Measurements from ENCODE around the gene MAP3K6.

DNA sequence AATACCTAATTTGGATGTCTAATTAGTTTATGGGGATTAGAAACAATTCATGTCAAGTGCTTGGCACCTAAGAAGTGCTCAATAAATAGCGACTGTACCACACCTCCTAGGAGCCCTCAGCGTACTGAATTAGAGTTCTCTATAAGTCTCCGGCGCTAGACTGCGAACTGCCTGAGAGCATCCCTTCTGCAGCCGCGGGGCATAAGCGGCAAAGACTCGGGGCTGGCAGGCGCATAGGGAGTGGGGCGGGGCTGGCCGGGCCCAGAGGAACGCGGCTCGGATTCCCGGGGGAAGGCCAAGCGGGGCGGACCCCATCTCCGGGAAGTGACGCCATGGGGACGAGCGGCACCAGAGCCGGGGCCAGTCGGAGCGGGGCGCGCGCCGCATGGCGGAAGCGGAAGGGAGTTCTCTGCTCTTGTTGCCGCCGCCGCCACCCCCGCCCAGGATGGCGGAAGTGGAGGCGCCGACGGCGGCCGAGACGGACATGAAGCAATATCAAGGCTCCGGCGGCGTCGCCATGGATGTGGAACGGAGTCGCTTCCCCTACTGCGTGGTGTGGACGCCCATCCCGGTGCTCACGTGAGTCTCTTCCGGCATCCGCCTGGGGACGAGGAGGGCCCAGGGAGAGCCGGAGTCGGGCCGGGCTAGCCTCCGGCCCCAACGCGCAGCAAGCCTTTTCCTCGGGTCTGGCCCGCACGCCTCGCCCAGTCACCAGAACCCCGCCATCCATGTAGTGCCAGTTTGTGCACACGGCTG, 44.8 kb downstream of the MAP3K6 start, which contains the start of gene TMEM222:
- TF ChIP-seq EZH2 (IDR thresholded peaks at IDR 0.05; ENCODE audit: low read length, unreplicated experiment), result no peak
- TF ChIP-seq, protein P1, sequence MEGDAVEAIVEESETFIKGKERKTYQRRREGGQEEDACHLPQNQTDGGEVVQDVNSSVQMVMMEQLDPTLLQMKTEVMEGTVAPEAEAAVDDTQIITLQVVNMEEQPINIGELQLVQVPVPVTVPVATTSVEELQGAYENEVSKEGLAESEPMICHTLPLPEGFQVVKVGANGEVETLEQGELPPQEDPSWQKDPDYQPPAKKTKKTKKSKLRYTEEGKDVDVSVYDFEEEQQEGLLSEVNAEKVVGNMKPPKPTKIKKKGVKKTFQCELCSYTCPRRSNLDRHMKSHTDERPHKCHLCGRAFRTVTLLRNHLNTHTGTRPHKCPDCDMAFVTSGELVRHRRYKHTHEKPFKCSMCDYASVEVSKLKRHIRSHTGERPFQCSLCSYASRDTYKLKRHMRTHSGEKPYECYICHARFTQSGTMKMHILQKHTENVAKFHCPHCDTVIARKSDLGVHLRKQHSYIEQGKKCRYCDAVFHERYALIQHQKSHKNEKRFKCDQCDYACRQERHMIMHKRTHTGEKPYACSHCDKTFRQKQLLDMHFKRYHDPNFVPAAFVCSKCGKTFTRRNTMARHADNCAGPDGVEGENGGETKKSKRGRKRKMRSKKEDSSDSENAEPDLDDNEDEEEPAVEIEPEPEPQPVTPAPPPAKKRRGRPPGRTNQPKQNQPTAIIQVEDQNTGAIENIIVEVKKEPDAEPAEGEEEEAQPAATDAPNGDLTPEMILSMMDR (conservative IDR thresholded peaks at IDR 0.05; ENCODE audit: low read depth, low read length), result no peak

Measured in PC-3 (cell line).